Measurements from ENCODE around the gene SNAP29. TPM values are rescaled to one million over a fixed set of nuclear protein-coding genes. Genes with fewer than 3 reads are reported as not detected.

The SNAP29 gene
- total and polyA plus RNA-seq, 9 of the 15 experiments (the other 6 are each of a cell fraction or from before 2014, with no cell fraction given), result 19.5 to 250 (median 75.9) TPM

DNA sequence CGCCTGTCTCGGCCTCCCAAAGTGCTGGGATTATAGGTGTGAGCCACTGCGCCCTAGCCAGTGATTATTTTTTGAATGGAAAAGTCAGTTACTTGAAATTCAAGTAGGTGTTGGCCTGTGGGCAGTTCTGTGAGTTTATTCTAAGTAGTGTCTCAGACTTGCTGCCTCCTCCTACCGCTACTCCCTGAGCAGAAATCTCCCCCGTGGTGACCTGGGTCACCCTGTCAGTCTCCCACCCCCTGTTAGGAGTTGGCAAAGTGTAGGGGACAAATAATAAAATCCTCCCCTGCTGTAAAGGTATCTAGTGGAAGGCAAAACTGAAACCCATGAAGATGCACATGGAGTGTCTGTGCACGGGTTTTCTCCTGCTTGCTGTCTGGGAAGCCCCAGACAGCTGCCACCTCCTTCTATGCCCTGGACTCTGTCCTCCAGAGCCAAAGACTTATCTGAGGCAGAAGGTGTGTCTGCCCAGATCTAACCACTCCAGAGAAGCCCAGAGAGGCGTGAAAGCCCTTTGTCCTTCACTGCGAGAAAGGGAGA, 26.3 kb downstream of the SNAP29 start (continued):
- TF ChIP-seq, protein P1, sequence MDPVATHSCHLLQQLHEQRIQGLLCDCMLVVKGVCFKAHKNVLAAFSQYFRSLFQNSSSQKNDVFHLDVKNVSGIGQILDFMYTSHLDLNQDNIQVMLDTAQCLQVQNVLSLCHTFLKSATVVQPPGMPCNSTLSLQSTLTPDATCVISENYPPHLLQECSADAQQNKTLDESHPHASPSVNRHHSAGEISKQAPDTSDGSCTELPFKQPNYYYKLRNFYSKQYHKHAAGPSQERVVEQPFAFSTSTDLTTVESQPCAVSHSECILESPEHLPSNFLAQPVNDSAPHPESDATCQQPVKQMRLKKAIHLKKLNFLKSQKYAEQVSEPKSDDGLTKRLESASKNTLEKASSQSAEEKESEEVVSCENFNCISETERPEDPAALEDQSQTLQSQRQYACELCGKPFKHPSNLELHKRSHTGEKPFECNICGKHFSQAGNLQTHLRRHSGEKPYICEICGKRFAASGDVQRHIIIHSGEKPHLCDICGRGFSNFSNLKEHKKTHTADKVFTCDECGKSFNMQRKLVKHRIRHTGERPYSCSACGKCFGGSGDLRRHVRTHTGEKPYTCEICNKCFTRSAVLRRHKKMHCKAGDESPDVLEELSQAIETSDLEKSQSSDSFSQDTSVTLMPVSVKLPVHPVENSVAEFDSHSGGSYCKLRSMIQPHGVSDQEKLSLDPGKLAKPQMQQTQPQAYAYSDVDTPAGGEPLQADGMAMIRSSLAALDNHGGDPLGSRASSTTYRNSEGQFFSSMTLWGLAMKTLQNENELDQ (CRISPR knock-in tag; IDR thresholded peaks at IDR 0.05; ENCODE audit: borderline replicate concordance), result no peak
- TF ChIP-seq, protein P2, sequence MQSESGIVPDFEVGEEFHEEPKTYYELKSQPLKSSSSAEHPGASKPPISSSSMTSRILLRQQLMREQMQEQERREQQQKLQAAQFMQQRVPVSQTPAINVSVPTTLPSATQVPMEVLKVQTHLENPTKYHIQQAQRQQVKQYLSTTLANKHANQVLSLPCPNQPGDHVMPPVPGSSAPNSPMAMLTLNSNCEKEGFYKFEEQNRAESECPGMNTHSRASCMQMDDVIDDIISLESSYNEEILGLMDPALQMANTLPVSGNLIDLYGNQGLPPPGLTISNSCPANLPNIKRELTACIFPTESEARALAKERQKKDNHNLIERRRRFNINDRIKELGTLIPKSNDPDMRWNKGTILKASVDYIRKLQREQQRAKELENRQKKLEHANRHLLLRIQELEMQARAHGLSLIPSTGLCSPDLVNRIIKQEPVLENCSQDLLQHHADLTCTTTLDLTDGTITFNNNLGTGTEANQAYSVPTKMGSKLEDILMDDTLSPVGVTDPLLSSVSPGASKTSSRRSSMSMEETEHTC (IDR thresholded peaks at IDR 0.05), result no peak
- no peak for TF ChIP-seq ZNF717 (CRISPR knock-in tag; IDR thresholded peaks at IDR 0.05)
- TF ChIP-seq, protein P3, sequence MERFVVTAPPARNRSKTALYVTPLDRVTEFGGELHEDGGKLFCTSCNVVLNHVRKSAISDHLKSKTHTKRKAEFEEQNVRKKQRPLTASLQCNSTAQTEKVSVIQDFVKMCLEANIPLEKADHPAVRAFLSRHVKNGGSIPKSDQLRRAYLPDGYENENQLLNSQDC (CRISPR knock-in tag; IDR thresholded peaks at IDR 0.05), result 0 out of 2 replicates have a peak, but pooled peaks have one; percentile 27
- no peak for TF ChIP-seq NR2C2 (CRISPR knock-in tag; IDR thresholded peaks at IDR 0.05)
- no peak for TF ChIP-seq NR2C2 (tag; IDR thresholded peaks at IDR 0.05)
- no peak for TF ChIP-seq TEAD2 (tag; IDR thresholded peaks at IDR 0.05)
- peak; percentile 85; the same call in 1 of the 2 replicates for TF ChIP-seq ZNF408 (CRISPR knock-in tag; IDR thresholded peaks at IDR 0.05; ENCODE audit: low read depth)
- no peak for TF ChIP-seq ELF4 (CRISPR knock-in tag; IDR thresholded peaks at IDR 0.05)
- TF ChIP-seq, protein P4, sequence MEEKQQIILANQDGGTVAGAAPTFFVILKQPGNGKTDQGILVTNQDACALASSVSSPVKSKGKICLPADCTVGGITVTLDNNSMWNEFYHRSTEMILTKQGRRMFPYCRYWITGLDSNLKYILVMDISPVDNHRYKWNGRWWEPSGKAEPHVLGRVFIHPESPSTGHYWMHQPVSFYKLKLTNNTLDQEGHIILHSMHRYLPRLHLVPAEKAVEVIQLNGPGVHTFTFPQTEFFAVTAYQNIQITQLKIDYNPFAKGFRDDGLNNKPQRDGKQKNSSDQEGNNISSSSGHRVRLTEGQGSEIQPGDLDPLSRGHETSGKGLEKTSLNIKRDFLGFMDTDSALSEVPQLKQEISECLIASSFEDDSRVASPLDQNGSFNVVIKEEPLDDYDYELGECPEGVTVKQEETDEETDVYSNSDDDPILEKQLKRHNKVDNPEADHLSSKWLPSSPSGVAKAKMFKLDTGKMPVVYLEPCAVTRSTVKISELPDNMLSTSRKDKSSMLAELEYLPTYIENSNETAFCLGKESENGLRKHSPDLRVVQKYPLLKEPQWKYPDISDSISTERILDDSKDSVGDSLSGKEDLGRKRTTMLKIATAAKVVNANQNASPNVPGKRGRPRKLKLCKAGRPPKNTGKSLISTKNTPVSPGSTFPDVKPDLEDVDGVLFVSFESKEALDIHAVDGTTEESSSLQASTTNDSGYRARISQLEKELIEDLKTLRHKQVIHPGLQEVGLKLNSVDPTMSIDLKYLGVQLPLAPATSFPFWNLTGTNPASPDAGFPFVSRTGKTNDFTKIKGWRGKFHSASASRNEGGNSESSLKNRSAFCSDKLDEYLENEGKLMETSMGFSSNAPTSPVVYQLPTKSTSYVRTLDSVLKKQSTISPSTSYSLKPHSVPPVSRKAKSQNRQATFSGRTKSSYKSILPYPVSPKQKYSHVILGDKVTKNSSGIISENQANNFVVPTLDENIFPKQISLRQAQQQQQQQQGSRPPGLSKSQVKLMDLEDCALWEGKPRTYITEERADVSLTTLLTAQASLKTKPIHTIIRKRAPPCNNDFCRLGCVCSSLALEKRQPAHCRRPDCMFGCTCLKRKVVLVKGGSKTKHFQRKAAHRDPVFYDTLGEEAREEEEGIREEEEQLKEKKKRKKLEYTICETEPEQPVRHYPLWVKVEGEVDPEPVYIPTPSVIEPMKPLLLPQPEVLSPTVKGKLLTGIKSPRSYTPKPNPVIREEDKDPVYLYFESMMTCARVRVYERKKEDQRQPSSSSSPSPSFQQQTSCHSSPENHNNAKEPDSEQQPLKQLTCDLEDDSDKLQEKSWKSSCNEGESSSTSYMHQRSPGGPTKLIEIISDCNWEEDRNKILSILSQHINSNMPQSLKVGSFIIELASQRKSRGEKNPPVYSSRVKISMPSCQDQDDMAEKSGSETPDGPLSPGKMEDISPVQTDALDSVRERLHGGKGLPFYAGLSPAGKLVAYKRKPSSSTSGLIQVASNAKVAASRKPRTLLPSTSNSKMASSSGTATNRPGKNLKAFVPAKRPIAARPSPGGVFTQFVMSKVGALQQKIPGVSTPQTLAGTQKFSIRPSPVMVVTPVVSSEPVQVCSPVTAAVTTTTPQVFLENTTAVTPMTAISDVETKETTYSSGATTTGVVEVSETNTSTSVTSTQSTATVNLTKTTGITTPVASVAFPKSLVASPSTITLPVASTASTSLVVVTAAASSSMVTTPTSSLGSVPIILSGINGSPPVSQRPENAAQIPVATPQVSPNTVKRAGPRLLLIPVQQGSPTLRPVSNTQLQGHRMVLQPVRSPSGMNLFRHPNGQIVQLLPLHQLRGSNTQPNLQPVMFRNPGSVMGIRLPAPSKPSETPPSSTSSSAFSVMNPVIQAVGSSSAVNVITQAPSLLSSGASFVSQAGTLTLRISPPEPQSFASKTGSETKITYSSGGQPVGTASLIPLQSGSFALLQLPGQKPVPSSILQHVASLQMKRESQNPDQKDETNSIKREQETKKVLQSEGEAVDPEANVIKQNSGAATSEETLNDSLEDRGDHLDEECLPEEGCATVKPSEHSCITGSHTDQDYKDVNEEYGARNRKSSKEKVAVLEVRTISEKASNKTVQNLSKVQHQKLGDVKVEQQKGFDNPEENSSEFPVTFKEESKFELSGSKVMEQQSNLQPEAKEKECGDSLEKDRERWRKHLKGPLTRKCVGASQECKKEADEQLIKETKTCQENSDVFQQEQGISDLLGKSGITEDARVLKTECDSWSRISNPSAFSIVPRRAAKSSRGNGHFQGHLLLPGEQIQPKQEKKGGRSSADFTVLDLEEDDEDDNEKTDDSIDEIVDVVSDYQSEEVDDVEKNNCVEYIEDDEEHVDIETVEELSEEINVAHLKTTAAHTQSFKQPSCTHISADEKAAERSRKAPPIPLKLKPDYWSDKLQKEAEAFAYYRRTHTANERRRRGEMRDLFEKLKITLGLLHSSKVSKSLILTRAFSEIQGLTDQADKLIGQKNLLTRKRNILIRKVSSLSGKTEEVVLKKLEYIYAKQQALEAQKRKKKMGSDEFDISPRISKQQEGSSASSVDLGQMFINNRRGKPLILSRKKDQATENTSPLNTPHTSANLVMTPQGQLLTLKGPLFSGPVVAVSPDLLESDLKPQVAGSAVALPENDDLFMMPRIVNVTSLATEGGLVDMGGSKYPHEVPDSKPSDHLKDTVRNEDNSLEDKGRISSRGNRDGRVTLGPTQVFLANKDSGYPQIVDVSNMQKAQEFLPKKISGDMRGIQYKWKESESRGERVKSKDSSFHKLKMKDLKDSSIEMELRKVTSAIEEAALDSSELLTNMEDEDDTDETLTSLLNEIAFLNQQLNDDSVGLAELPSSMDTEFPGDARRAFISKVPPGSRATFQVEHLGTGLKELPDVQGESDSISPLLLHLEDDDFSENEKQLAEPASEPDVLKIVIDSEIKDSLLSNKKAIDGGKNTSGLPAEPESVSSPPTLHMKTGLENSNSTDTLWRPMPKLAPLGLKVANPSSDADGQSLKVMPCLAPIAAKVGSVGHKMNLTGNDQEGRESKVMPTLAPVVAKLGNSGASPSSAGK (IDR thresholded peaks at IDR 0.05), result no peak
- TF ChIP-seq SIN3A (IDR thresholded peaks at IDR 0.05; ENCODE audit: borderline replicate concordance in 2 of 2, control insufficient read depth in 1 of 2, low read depth in 2 of 2, low read length in 2 of 2), result no peak
